ENCODE results near the gene TRIM63. TPM values are rescaled to one million over a fixed set of nuclear protein-coding genes. Genes with fewer than 3 reads are reported as not detected.

Gene TRIM63
- total RNA-seq, 5 donors from 2014 or later (not counting 1 experiment from before 2014, with no cell fraction given) = not detected

DNA sequence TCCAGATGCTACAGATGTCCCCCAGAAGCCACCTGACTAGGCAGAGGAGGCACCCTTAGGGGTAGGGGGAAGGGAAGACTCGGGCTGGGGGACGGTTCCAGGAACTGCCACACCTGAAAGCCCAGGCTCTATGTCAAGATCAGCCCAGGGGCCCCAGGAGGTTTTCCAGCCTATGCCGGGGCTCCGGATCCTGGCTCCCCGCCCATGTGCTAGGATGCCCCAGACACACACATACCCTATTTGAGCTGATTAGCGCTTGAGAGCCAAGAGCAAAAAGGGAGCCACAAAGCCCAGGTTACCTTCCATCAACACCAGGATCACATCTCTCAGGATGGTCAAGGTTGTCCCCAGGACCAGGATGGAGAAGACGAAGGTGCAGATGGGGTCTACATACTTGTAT is 26.0 kb downstream of the TRIM63 start:
- Histone ChIP-seq H3K36me3 (ENCODE audit: control insufficient read depth in 2 of 2, extremely low read depth in 1 of 2, insufficient read depth in 1 of 2, low read length in 1 of 2) (no peaks in the 10 kb centered on the region), H3K9me3 (no peaks in the 10 kb centered on the region), H3K4me3 (ENCODE audit: control insufficient read depth in 1 of 2, extremely low read depth in 1 of 2, low read length in 1 of 2) (no peak overlapping the region), H3K27ac (ENCODE audit: low read length) (no peak overlapping the region), H3K27me3 (replicated peaks in 1 of 2; ENCODE audit: control insufficient read depth in 2 of 2, extremely low read depth in 1 of 2, insufficient read depth in 2 of 2, low read length in 1 of 2) (peaks cover 4 to 71% of the 10 kb centered on the region in 2 experiments), H3K4me1 (ENCODE audit: control insufficient read depth in 1 of 2, extremely low read depth in 1 of 2, insufficient read depth in 2 of 2, low read length in 2 of 2) (peaks cover 0 to 9% of the 10 kb centered on the region in 2 experiments)
- H3K4me1 Mint-ChIP-seq = peaks cover 4 to 9% (median 6%) of the 10 kb centered on the region in 3 donors
- no peak for ATAC-seq (replicated peaks in 1 of 4)
- DNase-seq = no peak
- 75% methylated on average over 5 of the region's 7 CpGs for WGBS (ENCODE audit: insufficient coverage)
- ChIA-PET POLR2A (interaction anchor here in 1 of 2 donors (0.6 kb wide), 1 partner anchor 579 kb away, joined by 3 read pairs; no protein-coding TSS in a partner anchor), CTCF (no interaction called here)
- no peak overlapping the region for H3K27ac Mint-ChIP-seq
- peaks cover 16 to 29% of the 10 kb centered on the region in 2 donors for H3K27me3 Mint-ChIP-seq
- H3K36me3 Mint-ChIP-seq = no peaks in the 10 kb centered on the region
- no peak overlapping the region for H3K4me3 Mint-ChIP-seq
- H3K9me3 Mint-ChIP-seq = no peaks in the 10 kb centered on the region

- Histone ChIP-seq H3K27me3 (replicated peaks in 1 of 2; ENCODE audit: control insufficient read depth in 2 of 2, extremely low read depth in 1 of 2, insufficient read depth in 2 of 2, low read length in 1 of 2) (peaks cover 0 to 67% of the 10 kb centered on the region in 2 experiments), H3K4me1 (ENCODE audit: control insufficient read depth in 1 of 2, extremely low read depth in 1 of 2, insufficient read depth in 2 of 2, low read length in 2 of 2) (peaks cover 0 to 17% of the 10 kb centered on the region in 2 experiments), H3K9me3 (no peaks in the 10 kb centered on the region), H3K4me3 (ENCODE audit: control insufficient read depth in 1 of 2, extremely low read depth in 1 of 2, low read length in 1 of 2) (no peak overlapping the region), H3K36me3 (ENCODE audit: control insufficient read depth in 2 of 2, extremely low read depth in 1 of 2, insufficient read depth in 1 of 2, low read length in 1 of 2) (no peaks in the 10 kb centered on the region), H3K27ac (ENCODE audit: low read length) (no peak overlapping the region)
- Mint-ChIP-seq H3K27ac (no peak overlapping the region), H3K4me1 (peaks cover 10 to 16% (median 10%) of the 10 kb centered on the region in 3 donors), H3K9me3 (no peaks in the 10 kb centered on the region), H3K27me3 (peaks cover 2 to 13% of the 10 kb centered on the region in 2 donors), H3K4me3 (no peak overlapping the region), H3K36me3 (no peaks in the 10 kb centered on the region)
- ATAC-seq (replicated peaks in 1 of 4) (no peak), DNase-seq (no peak)
- CTCF ChIA-PET = interaction anchor here in 1 of 2 donors (0.6 kb wide), 1 partner anchor 297 kb away, joined by 3 read pairs; no protein-coding TSS in a partner anchor
- WGBS (ENCODE audit: insufficient coverage) = 72% methylated on average over 6 of the region's 6 CpGs
- POLR2A ChIA-PET = no interaction called here
Observed at GRCh38 chr1:26038904-26039303, 28.5 kb downstream of the TRIM63 start.

DNA sequence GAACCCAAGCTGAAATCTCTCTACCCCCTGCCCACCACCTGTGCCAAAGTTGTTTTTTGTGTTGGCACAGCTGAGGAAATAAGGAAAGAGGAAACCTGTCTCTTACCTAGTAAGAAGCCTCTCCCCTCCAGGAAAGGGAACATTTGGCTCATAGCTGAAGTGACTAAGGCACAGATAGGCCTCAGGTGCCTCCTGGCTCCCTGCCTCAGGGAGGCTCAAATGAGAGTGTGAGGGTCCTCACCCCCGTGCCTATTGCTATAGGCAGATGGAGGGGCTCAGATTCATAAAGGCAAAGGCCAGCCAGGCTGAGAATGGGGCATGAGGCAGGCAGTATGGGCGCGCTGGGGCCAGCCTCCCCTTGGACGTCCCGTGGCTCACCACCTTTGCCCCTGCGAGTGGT is 29.0 kb downstream of the TRIM63 start:
- peaks cover 0 to 67% of the 10 kb centered on the region in 2 experiments for H3K27me3 ChIP-seq (replicated peaks in 1 of 2; ENCODE audit: control insufficient read depth in 2 of 2, extremely low read depth in 1 of 2, insufficient read depth in 2 of 2, low read length in 1 of 2)
- ChIA-PET CTCF (no interaction called here), POLR2A (no interaction called here)
- Mint-ChIP-seq H3K27me3 (peaks cover 0 to 9% of the 10 kb centered on the region in 2 donors), H3K27ac (no peak overlapping the region), H3K4me1 (peaks cover 10 to 16% (median 10%) of the 10 kb centered on the region in 3 donors), H3K36me3 (no peaks in the 10 kb centered on the region), H3K9me3 (no peaks in the 10 kb centered on the region), H3K4me3 (no peak overlapping the region)
- no peaks in the 10 kb centered on the region for H3K36me3 ChIP-seq (ENCODE audit: control insufficient read depth in 2 of 2, extremely low read depth in 1 of 2, insufficient read depth in 1 of 2, low read length in 1 of 2)
- DNase-seq (no peak), ATAC-seq (replicated peaks in 1 of 4) (no peak)
- H3K4me1 ChIP-seq (ENCODE audit: control insufficient read depth in 1 of 2, extremely low read depth in 1 of 2, insufficient read depth in 2 of 2, low read length in 2 of 2) = peaks cover 0 to 17% of the 10 kb centered on the region in 2 experiments
- no peak overlapping the region for H3K4me3 ChIP-seq (ENCODE audit: control insufficient read depth in 1 of 2, extremely low read depth in 1 of 2, low read length in 1 of 2)
- 82% methylated on average over 6 of the region's 6 CpGs for WGBS (ENCODE audit: insufficient coverage)
- no peak overlapping the region for H3K27ac ChIP-seq (ENCODE audit: low read length)
- H3K9me3 ChIP-seq = no peaks in the 10 kb centered on the region

GRCh38 chr1:26037904-26038303 is 29.5 kb downstream of the TRIM63 start:
- Mint-ChIP-seq H3K4me3 (no peak overlapping the region), H3K9me3 (no peaks in the 10 kb centered on the region), H3K27me3 (peaks cover 0 to 5% of the 10 kb centered on the region in 2 donors), H3K36me3 (no peaks in the 10 kb centered on the region), H3K27ac (no peak overlapping the region), H3K4me1 (peaks cover 10 to 16% (median 10%) of the 10 kb centered on the region in 3 donors)
- DNase-seq = no peak
- 78% methylated on average over 4 of the region's 6 CpGs for WGBS (ENCODE audit: insufficient coverage)
- peaks cover 0 to 67% of the 10 kb centered on the region in 2 experiments for H3K27me3 ChIP-seq (replicated peaks in 1 of 2; ENCODE audit: control insufficient read depth in 2 of 2, extremely low read depth in 1 of 2, insufficient read depth in 2 of 2, low read length in 1 of 2)
- no peak for ATAC-seq (replicated peaks in 1 of 4)
- H3K27ac ChIP-seq (ENCODE audit: low read length) = no peak overlapping the region
- H3K4me3 ChIP-seq (ENCODE audit: control insufficient read depth in 1 of 2, extremely low read depth in 1 of 2, low read length in 1 of 2) = no peak overlapping the region
- H3K4me1 ChIP-seq (ENCODE audit: control insufficient read depth in 1 of 2, extremely low read depth in 1 of 2, insufficient read depth in 2 of 2, low read length in 2 of 2) = peaks cover 0 to 17% of the 10 kb centered on the region in 2 experiments
- ChIA-PET CTCF (no interaction called here), POLR2A (no interaction called here)
- no peaks in the 10 kb centered on the region for H3K36me3 ChIP-seq (ENCODE audit: control insufficient read depth in 2 of 2, extremely low read depth in 1 of 2, insufficient read depth in 1 of 2, low read length in 1 of 2)
- H3K9me3 ChIP-seq = no peaks in the 10 kb centered on the region

GRCh38 chr1:26036756-26037281 is 30.6 kb downstream of the TRIM63 start:
- Histone ChIP-seq H3K4me1 (ENCODE audit: control insufficient read depth in 1 of 2, extremely low read depth in 1 of 2, insufficient read depth in 2 of 2, low read length in 2 of 2) (peaks cover 0 to 17% of the 10 kb centered on the region in 2 experiments), H3K36me3 (ENCODE audit: control insufficient read depth in 2 of 2, extremely low read depth in 1 of 2, insufficient read depth in 1 of 2, low read length in 1 of 2) (no peaks in the 10 kb centered on the region), H3K27ac (ENCODE audit: low read length) (no peak overlapping the region), H3K9me3 (no peaks in the 10 kb centered on the region), H3K4me3 (ENCODE audit: control insufficient read depth in 1 of 2, extremely low read depth in 1 of 2, low read length in 1 of 2) (no peak overlapping the region), H3K27me3 (replicated peaks in 1 of 2; ENCODE audit: control insufficient read depth in 2 of 2, extremely low read depth in 1 of 2, insufficient read depth in 2 of 2, low read length in 1 of 2) (peaks cover 0 to 62% of the 10 kb centered on the region in 2 experiments)
- DNase-seq (no peak), ATAC-seq (replicated peaks in 1 of 4) (no peak)
- Mint-ChIP-seq H3K36me3 (no peaks in the 10 kb centered on the region), H3K27me3 (peaks cover 0 to 1% of the 10 kb centered on the region in 2 donors), H3K4me1 (peaks cover 10 to 16% (median 10%) of the 10 kb centered on the region in 3 donors), H3K27ac (no peak overlapping the region), H3K4me3 (peak overlapping the region in 1 of 3 donors; percentile 9), H3K9me3 (no peaks in the 10 kb centered on the region)
- CTCF ChIA-PET = interaction anchor here (0.5 to 1.5 kb wide), 6 partner anchors 20 to 1189 kb away, joined by 3 to 6 read pairs (median 4); no protein-coding TSS in a partner anchor
- POLR2A ChIA-PET = interaction anchor here (0.6 kb wide), 2 partner anchors 119 to 281 kb away, joined by 3 to 5 read pairs; partner anchors contain the start of gene CD52 (in 1 of the 2)
- 45% methylated on average over 3 of the region's 11 CpGs for WGBS (ENCODE audit: insufficient coverage)

DNA sequence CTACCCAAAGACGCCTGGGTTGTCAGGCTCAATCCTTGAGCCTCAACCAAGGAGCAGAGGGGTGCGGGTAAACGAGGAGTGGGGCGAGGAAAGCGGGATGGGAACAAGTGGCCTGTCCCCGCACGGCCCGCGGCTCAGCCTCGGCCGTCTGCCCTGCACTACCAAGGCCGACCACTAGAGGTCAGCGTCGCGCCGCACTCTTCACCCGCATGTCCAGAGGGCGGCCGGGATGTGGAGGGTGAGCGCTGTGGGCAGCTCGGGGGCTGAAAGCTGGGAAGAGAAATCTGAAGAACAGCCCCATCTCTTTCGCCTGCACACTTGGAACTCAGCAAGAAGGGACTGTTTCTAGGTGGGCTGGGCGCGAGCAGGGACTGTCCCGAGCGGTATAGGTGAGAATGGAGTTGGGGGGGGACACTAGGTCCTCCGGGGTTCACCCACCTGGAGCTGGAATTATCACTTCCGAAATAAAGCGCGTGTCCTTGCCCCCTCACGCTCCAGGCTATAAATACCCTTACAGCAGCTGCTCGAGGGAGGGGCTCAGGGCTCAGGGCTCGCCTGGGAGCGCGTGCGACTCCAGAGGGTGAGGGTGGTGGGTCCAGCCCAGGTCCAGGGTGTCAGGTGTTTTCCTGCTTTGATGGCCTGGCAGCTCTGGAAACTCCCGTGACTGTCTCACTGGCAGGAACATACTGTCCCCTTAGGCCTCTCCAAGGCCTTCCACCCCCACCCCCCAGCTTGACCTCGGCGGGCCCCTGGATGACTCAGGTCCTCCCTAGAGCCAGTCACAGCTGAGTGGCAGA is 31.3 kb downstream of the TRIM63 start:
- Histone ChIP-seq H3K4me1 (ENCODE audit: control insufficient read depth in 1 of 2, extremely low read depth in 1 of 2, insufficient read depth in 2 of 2, low read length in 2 of 2) (peaks cover 0 to 17% of the 10 kb centered on the region in 2 experiments), H3K9me3 (no peaks in the 10 kb centered on the region), H3K36me3 (ENCODE audit: control insufficient read depth in 2 of 2, extremely low read depth in 1 of 2, insufficient read depth in 1 of 2, low read length in 1 of 2) (no peaks in the 10 kb centered on the region), H3K27me3 (replicated peaks in 1 of 2; ENCODE audit: control insufficient read depth in 2 of 2, extremely low read depth in 1 of 2, insufficient read depth in 2 of 2, low read length in 1 of 2) (peaks cover 0 to 60% of the 10 kb centered on the region in 2 experiments), H3K4me3 (ENCODE audit: control insufficient read depth in 1 of 2, extremely low read depth in 1 of 2, low read length in 1 of 2) (peak overlapping the region; percentile 85 to 94), H3K27ac (ENCODE audit: low read length) (no peak overlapping the region)
- Mint-ChIP-seq H3K36me3 (no peaks in the 10 kb centered on the region), H3K4me3 (peak overlapping the region; percentile 96 to 99 (median 97)), H3K4me1 (peaks cover 10 to 16% (median 10%) of the 10 kb centered on the region in 3 donors), H3K9me3 (no peaks in the 10 kb centered on the region), H3K27ac (peak overlapping the region; percentile 86 to 94), H3K27me3 (no peaks in the 10 kb centered on the region)
- ATAC-seq (replicated peaks in 1 of 4) (peak; percentile 67 to 78 (median 72)), DNase-seq (peak; percentile 28 to 88 (median 63))
- CTCF ChIA-PET = interaction anchor here in 1 of 2 donors (1.5 kb wide), 1 partner anchor 141 kb away, joined by 6 read pairs; no protein-coding TSS in a partner anchor
- POLR2A ChIA-PET = no interaction called here
- 0% methylated on average over 18 of the region's 39 CpGs for WGBS (ENCODE audit: insufficient coverage)

All from T-cell (primary cell).